ENCODE measurements around the gene EXD3. TPM values are rescaled to one million over a fixed set of nuclear protein-coding genes. Genes with fewer than 3 reads are reported as not detected.

The EXD3 gene
- polyA plus RNA-seq, 3 donors: 16.0 to 25.3 (median 25.2) TPM

Other genes with a start within 250 kb of the EXD3 start
- gene ANAPC2, start 234.6 kb downstream of the EXD3 start, polyA plus RNA-seq (ENCODE audit: insufficient read length in 3 of 3): 10 to 100 TPM; 46.2 to 55.9 (median 51.3) TPM
- 10 to 100 TPM; 55.4 to 69.1 (median 65.3) TPM for gene SSNA1, start 234.5 kb downstream of the EXD3 start, polyA plus RNA-seq (ENCODE audit: insufficient read length in 3 of 3)
- 10 to 100 TPM; 14.6 to 23.2 (median 22.0) TPM for gene TPRN, start 222.4 kb downstream of the EXD3 start, polyA plus RNA-seq (ENCODE audit: insufficient read length in 3 of 3)
- 10 to 100 TPM; 41.9 to 47.5 (median 44.7) TPM for gene TMEM203, start 217.5 kb downstream of the EXD3 start, polyA plus RNA-seq (ENCODE audit: insufficient read length in 3 of 3)
- 10 to 100 TPM; 13.3 to 18.9 (median 17.2) TPM for gene NDOR1, start 217.5 kb downstream of the EXD3 start, polyA plus RNA-seq (ENCODE audit: insufficient read length in 3 of 3)
- 10 to 100 TPM; 12.8 to 13.8 (median 13.2) TPM for gene RNF208, start 200.9 kb downstream of the EXD3 start, polyA plus RNA-seq (ENCODE audit: insufficient read length in 3 of 3)
- gene CYSRT1, start 198.0 kb downstream of the EXD3 start, polyA plus RNA-seq (ENCODE audit: insufficient read length in 3 of 3): 10 to 100 TPM; 10.9 to 17.0 (median 16.3) TPM
- 10 to 100 TPM; 10.1 to 15.2 (median 13.8) TPM for gene RNF224, start 195.7 kb downstream of the EXD3 start, polyA plus RNA-seq (ENCODE audit: insufficient read length in 3 of 3)
- gene SLC34A3, start 192.3 kb downstream of the EXD3 start, polyA plus RNA-seq (ENCODE audit: insufficient read length in 3 of 3): 10 to 100 TPM; 10.3 to 12.1 (median 11.4) TPM
- 100 to 1,000 TPM; 383 to 516 (median 420) TPM for gene TUBB4B, start 181.9 kb downstream of the EXD3 start, polyA plus RNA-seq (ENCODE audit: insufficient read length in 3 of 3)
- 1 to 10 TPM; 2.8 to 3.9 (median 3.9) TPM for gene STPG3, start 171.9 kb downstream of the EXD3 start, polyA plus RNA-seq (ENCODE audit: insufficient read length in 3 of 3)
- 10 to 100 TPM; 57.3 to 65.4 (median 61.7) TPM for gene NELFB, start 167.8 kb downstream of the EXD3 start, polyA plus RNA-seq (ENCODE audit: insufficient read length in 3 of 3)
- 1 to 10 TPM; 5.8 to 8.1 (median 7.3) TPM for gene TOR4A, start 145.4 kb downstream of the EXD3 start, polyA plus RNA-seq (ENCODE audit: insufficient read length in 3 of 3)
- 1 to 10 TPM; 7.4 to 9.7 (median 8.5) TPM for gene NRARP, start 120.9 kb downstream of the EXD3 start, polyA plus RNA-seq (ENCODE audit: insufficient read length in 3 of 3)
- 10 to 100 TPM in 2 of 3 donors, 1 to 10 TPM in 1; 6.7 to 12.3 (median 10.7) TPM for gene NOXA1, start 231 bp upstream of the EXD3 start, polyA plus RNA-seq (ENCODE audit: insufficient read length in 3 of 3)
- gene ENTPD8, start 18.2 kb upstream of the EXD3 start, polyA plus RNA-seq (ENCODE audit: insufficient read length in 3 of 3): 1 to 10 TPM in 1 of 3 donors, under 1 TPM in 2; 0.61 to 1.0 (median 0.86) TPM
- 10 to 100 TPM; 45.9 to 55.4 (median 50.4) TPM for gene NSMF, start 36.2 kb upstream of the EXD3 start, polyA plus RNA-seq (ENCODE audit: insufficient read length in 3 of 3)
- 1 to 10 TPM; 2.0 to 4.0 (median 3.1) TPM for gene PNPLA7, start 127.2 kb upstream of the EXD3 start, polyA plus RNA-seq (ENCODE audit: insufficient read length in 3 of 3)
- 10 to 100 TPM; 20.0 to 28.7 (median 28.5) TPM for gene MRPL41, start 128.7 kb upstream of the EXD3 start, polyA plus RNA-seq (ENCODE audit: insufficient read length in 3 of 3)
- gene DPH7, start 155.8 kb upstream of the EXD3 start, polyA plus RNA-seq (ENCODE audit: insufficient read length in 3 of 3): 10 to 100 TPM; 44.2 to 62.7 (median 57.8) TPM
- gene ZMYND19, start 167.3 kb upstream of the EXD3 start, polyA plus RNA-seq (ENCODE audit: insufficient read length in 3 of 3): 10 to 100 TPM; 21.0 to 24.2 (median 23.6) TPM
- 10 to 100 TPM; 35.1 to 39.7 (median 37.5) TPM for gene ARRDC1, start 182.5 kb upstream of the EXD3 start, polyA plus RNA-seq (ENCODE audit: insufficient read length in 3 of 3)
- 10 to 100 TPM; 80.4 to 83.4 (median 82.8) TPM for gene EHMT1, start 195.8 kb upstream of the EXD3 start, polyA plus RNA-seq (ENCODE audit: insufficient read length in 3 of 3)

All from renal pelvis (tissue), 3 donors.